ENCODE measurements around the gene TGFB1. TPM values are rescaled to one million over a fixed set of nuclear protein-coding genes. Genes with fewer than 3 reads are reported as not detected.

The TGFB1 gene
- total RNA-seq, 1 experiment from 2014 or later = 54.6 TPM

GRCh38 chr19:41362143-41362847, 8.6 kb upstream of the TGFB1 start:
- TF ChIP-seq JUND (IDR thresholded peaks at IDR 0.05) = no peak
- no peak for TF ChIP-seq SP1 (IDR thresholded peaks at IDR 0.05; ENCODE audit: low read depth)
- no peak for TF ChIP-seq ZBTB33 (IDR thresholded peaks at IDR 0.05; ENCODE audit: extremely low read depth, insufficient replicate concordance, low read length)
- TF ChIP-seq POLR2AphosphoS5 (IDR thresholded peaks at IDR 0.05; ENCODE audit: low read depth, low read length) = no peak
- no peak for TF ChIP-seq SRF (IDR thresholded peaks at IDR 0.05; ENCODE audit: low read depth)
- TF ChIP-seq MAX (IDR thresholded peaks at IDR 0.05) = no peak
- no peak for TF ChIP-seq CTCF (IDR thresholded peaks at IDR 0.05 in 2 of 3, conservative IDR thresholded peaks at IDR 0.05 in 1 of 3; ENCODE audit: borderline replicate concordance in 1 of 3, insufficient read depth in 1 of 3, low read depth in 2 of 3, low read length in 2 of 3)
- no peak for TF ChIP-seq ELF1 (IDR thresholded peaks at IDR 0.05; ENCODE audit: borderline replicate concordance, low read depth)
- no peak for TF ChIP-seq POLR2A (IDR thresholded peaks at IDR 0.05; ENCODE audit: borderline replicate concordance, extremely low read depth, insufficient read depth, insufficient read length)
- no peak for TF ChIP-seq CBX3 (IDR thresholded peaks at IDR 0.05; ENCODE audit: low read depth)
- TF ChIP-seq FOSL1 (IDR thresholded peaks at IDR 0.05; ENCODE audit: low read depth) = no peak
- no peak for TF ChIP-seq SIN3A (IDR thresholded peaks at IDR 0.05; ENCODE audit: low read depth)
- TF ChIP-seq CEBPB (IDR thresholded peaks at IDR 0.05; ENCODE audit: low read depth) = no peak
- no peak for TF ChIP-seq ZFX (IDR thresholded peaks at IDR 0.05)
- no peak for TF ChIP-seq YY1 (IDR thresholded peaks at IDR 0.05; ENCODE audit: extremely low read depth, insufficient replicate concordance, low read depth, low read length)
- TF ChIP-seq EZH2 (IDR thresholded peaks at IDR 0.05) = no peak
- no peak for TF ChIP-seq ZNF274 (IDR thresholded peaks at IDR 0.05; ENCODE audit: low read depth, low read length)
- TF ChIP-seq RAD21 (IDR thresholded peaks at IDR 0.05; ENCODE audit: low read depth) = no peak
- TF ChIP-seq EZH2phosphoT487 (IDR thresholded peaks at IDR 0.05; ENCODE audit: borderline replicate concordance) = no peak
- no peak for TF ChIP-seq REST (IDR thresholded peaks at IDR 0.05; ENCODE audit: low read depth)
- no peak for DNase-seq (ENCODE audit: low read depth, low spot score)
- no peak overlapping the region for H3K4me2 ChIP-seq (ENCODE audit: low read length)
- no peaks in the 10 kb centered on the region for H4K20me1 ChIP-seq (ENCODE audit: insufficient read depth)
- ATAC-seq = no peak
- peaks cover 8 to 34% of the 10 kb centered on the region in 2 experiments; a peak in 3 of 4 replicates for H3K4me1 ChIP-seq (ENCODE audit: control insufficient read depth in 1 of 2, insufficient read depth in 2 of 2, low read length in 2 of 2)
- ChIA-PET POLR2A (interaction anchor here (2.1 kb wide), 1 partner anchor 10 kb away, joined by 13 read pairs; no protein-coding TSS in a partner anchor), RAD21 (ENCODE audit: low non-redundant PET in 1 of 2, low total read pairs in 2 of 2, uncharacterized antibody in 2 of 2, unreplicated experiment in 2 of 2) (no interaction called here), CTCF (no interaction called here)
- intact Hi-C loops (cut with micrococcal nuclease) = no loop called here
- no peak overlapping the region for H3K4me3 ChIP-seq (replicated peaks in 1 of 2; ENCODE audit: low read depth in 1 of 2, low read length in 2 of 2)
- BruUV-seq (replicated peaks) = no TSS peak
- H3K9me2 ChIP-seq (ENCODE audit: insufficient read depth) = no peaks in the 10 kb centered on the region
- no peak overlapping the region for H3K9ac ChIP-seq (ENCODE audit: low read length)
- no peaks in the 10 kb centered on the region for H3K36me3 ChIP-seq (ENCODE audit: control insufficient read depth in 1 of 2, insufficient read depth in 2 of 2, low read length in 2 of 2)
- H2AFZ ChIP-seq (ENCODE audit: low read depth, low read length, poor library complexity, severe bottlenecking) = no peak overlapping the region
- H3K27me3 ChIP-seq (ENCODE audit: insufficient read depth, low read length) = no peaks in the 10 kb centered on the region
- peaks cover 12% of the 10 kb centered on the region; the same call in 1 of the 2 replicates for H3K79me2 ChIP-seq (ENCODE audit: insufficient read depth, low read length)
- H3K9me3 ChIP-seq (ENCODE audit: control insufficient read depth in 1 of 2, insufficient read depth in 1 of 2, low read depth in 1 of 2, low read length in 2 of 2) = no peaks in the 10 kb centered on the region
- H3K27ac ChIP-seq (ENCODE audit: low read depth, low read length) = no peak overlapping the region
